ENCODE data around the gene HINFP.

Gene HINFP

DNA sequence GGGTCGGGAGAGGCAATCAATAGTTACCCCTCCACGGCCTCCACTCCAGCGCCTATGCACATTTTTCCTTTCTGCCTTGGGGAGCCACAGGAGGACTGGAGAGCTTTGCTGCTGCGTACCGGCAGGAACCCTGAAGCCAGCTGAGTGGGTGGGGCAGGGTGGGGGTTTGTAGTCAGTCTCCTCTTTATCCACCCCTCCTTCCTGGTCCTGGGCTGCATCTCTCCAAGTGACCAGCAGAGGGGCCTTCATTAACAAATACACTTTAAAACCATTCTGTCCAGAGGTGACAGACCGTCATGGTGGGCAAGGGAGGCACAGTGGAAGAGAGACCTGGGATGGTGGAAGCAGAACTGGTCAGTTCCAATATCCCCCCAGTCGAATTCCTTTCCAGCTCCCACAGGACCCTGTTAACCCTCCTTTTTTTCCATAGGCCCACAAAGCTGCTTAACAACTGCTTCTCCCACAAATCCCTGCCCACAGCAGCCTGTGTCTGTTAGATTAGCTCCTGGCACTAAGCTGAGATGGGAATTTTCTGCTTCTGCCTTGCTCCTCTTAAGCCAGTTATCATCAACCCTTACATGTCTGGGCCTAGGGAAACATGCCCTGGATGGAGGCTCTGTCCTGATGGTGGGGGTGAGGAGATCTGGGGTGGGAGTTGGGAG lies 23.6 kb downstream of the HINFP start:
- ATAC-seq = peak; percentile 90
- TF ChIP-seq, protein P1, sequence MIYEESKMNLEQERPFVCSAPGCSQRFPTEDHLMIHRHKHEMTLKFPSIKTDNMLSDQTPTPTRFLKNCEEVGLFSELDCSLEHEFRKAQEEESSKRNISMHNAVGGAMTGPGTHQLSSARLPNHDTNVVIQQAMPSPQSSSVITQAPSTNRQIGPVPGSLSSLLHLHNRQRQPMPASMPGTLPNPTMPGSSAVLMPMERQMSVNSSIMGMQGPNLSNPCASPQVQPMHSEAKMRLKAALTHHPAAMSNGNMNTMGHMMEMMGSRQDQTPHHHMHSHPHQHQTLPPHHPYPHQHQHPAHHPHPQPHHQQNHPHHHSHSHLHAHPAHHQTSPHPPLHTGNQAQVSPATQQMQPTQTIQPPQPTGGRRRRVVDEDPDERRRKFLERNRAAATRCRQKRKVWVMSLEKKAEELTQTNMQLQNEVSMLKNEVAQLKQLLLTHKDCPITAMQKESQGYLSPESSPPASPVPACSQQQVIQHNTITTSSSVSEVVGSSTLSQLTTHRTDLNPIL (CRISPR knock-in tag; IDR thresholded peaks at IDR 0.05; ENCODE audit: low read depth) = no peak
- TF ChIP-seq, protein P2, sequence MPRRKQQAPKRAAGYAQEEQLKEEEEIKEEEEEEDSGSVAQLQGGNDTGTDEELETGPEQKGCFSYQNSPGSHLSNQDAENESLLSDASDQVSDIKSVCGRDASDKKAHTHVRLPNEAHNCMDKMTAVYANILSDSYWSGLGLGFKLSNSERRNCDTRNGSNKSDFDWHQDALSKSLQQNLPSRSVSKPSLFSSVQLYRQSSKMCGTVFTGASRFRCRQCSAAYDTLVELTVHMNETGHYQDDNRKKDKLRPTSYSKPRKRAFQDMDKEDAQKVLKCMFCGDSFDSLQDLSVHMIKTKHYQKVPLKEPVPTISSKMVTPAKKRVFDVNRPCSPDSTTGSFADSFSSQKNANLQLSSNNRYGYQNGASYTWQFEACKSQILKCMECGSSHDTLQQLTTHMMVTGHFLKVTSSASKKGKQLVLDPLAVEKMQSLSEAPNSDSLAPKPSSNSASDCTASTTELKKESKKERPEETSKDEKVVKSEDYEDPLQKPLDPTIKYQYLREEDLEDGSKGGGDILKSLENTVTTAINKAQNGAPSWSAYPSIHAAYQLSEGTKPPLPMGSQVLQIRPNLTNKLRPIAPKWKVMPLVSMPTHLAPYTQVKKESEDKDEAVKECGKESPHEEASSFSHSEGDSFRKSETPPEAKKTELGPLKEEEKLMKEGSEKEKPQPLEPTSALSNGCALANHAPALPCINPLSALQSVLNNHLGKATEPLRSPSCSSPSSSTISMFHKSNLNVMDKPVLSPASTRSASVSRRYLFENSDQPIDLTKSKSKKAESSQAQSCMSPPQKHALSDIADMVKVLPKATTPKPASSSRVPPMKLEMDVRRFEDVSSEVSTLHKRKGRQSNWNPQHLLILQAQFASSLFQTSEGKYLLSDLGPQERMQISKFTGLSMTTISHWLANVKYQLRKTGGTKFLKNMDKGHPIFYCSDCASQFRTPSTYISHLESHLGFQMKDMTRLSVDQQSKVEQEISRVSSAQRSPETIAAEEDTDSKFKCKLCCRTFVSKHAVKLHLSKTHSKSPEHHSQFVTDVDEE (CRISPR knock-in tag; IDR thresholded peaks at IDR 0.05) = no peak
- TF ChIP-seq, protein P3, sequence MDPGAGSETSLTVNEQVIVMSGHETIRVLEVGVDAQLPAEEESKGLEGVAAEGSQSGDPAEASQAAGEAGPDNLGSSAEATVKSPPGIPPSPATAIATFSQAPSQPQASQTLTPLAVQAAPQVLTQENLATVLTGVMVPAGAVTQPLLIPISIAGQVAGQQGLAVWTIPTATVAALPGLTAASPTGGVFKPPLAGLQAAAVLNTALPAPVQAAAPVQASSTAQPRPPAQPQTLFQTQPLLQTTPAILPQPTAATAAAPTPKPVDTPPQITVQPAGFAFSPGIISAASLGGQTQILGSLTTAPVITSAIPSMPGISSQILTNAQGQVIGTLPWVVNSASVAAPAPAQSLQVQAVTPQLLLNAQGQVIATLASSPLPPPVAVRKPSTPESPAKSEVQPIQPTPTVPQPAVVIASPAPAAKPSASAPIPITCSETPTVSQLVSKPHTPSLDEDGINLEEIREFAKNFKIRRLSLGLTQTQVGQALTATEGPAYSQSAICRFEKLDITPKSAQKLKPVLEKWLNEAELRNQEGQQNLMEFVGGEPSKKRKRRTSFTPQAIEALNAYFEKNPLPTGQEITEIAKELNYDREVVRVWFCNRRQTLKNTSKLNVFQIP (CRISPR knock-in tag; IDR thresholded peaks at IDR 0.05; ENCODE audit: borderline replicate concordance, low read depth) = no peak
- TF ChIP-seq ZC3H10 (CRISPR knock-in tag; IDR thresholded peaks at IDR 0.05) (no peak), ZNF8 (CRISPR knock-in tag; IDR thresholded peaks at IDR 0.05) (peak; percentile 61), PPARA (CRISPR knock-in tag; IDR thresholded peaks at IDR 0.05; ENCODE audit: borderline replicate concordance) (no peak)

DNA sequence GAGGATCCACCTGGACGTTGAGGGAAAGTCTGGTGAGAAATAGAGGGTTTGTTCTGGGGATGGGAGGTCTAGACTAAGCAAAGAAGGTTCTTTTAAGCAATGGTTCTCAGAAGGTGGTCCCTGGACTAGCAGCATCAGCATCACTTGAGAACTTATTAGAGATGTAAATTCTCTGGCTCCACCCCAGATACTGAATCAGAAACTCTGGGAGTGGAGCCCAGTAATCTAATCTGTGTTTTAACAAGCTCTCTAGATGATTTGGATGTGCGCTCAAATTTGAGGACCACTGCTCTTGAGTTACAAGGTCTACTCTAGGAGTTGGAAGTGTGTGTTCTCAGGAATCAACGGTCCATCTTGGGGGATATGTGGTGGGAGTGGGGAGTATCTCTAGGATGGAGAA lies 24.2 kb downstream of the HINFP start:
- no peak for ATAC-seq

DNA sequence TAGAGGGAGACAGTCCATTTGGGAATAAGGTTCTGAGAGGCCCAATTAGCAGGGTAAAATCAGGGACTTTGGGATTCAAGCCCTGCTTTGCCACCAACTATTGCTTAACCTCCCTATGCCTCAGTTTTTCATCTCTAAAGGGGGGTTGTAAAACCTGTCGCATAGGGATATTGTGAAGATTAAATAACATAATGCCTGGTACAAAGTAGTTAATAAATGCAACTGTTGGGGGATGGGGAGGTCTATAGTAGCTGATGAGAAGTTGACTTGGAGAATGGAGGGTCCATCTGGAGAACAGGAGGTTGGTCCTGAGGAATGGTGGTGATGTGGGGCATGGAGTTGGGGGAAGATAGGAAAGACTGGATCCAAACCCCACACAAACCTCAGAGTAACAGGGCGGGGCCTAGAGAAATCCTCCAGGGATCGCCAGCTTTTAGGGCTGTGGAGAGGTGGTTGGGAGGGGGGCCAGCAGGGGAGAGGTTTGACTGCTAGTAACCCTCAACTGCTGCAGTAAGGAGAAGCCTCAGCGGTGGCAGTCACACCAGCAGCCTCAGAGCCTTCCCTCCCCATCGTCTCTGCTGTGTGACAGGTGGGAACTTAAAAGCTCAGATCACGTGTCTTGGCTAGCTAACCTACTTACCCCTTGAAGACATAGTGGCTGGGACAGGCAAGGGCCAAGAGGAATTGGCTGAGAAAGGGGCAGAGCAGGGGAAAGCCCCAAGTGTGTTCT lies 26.4 kb downstream of the HINFP start:
- ATAC-seq = no peak
- TF ChIP-seq ZFP30 (CRISPR knock-in tag; IDR thresholded peaks at IDR 0.05) = no peak
- TF ChIP-seq, protein P1 (CRISPR knock-in tag; IDR thresholded peaks at IDR 0.05; ENCODE audit: low read depth) = no peak
- TF ChIP-seq BACH2 (CRISPR knock-in tag; IDR thresholded peaks at IDR 0.05; ENCODE audit: borderline replicate concordance) = no peak
- no peak for TF ChIP-seq TOX (CRISPR knock-in tag; IDR thresholded peaks at IDR 0.05; ENCODE audit: borderline replicate concordance)
- no peak for TF ChIP-seq ESRRG (CRISPR knock-in tag; IDR thresholded peaks at IDR 0.05)
- TF ChIP-seq, protein P2 (CRISPR knock-in tag; IDR thresholded peaks at IDR 0.05) = no peak
- TF ChIP-seq ZNF8 (CRISPR knock-in tag; IDR thresholded peaks at IDR 0.05) = no peak
- TF ChIP-seq, protein P4, sequence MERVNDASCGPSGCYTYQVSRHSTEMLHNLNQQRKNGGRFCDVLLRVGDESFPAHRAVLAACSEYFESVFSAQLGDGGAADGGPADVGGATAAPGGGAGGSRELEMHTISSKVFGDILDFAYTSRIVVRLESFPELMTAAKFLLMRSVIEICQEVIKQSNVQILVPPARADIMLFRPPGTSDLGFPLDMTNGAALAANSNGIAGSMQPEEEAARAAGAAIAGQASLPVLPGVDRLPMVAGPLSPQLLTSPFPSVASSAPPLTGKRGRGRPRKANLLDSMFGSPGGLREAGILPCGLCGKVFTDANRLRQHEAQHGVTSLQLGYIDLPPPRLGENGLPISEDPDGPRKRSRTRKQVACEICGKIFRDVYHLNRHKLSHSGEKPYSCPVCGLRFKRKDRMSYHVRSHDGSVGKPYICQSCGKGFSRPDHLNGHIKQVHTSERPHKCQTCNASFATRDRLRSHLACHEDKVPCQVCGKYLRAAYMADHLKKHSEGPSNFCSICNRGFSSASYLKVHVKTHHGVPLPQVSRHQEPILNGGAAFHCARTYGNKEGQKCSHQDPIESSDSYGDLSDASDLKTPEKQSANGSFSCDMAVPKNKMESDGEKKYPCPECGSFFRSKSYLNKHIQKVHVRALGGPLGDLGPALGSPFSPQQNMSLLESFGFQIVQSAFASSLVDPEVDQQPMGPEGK (CRISPR knock-in tag; IDR thresholded peaks at IDR 0.05; ENCODE audit: borderline replicate concordance) = no peak
- no peak for TF ChIP-seq GLIS3 (CRISPR knock-in tag; IDR thresholded peaks at IDR 0.05)
- TF ChIP-seq, protein P3 (CRISPR knock-in tag; IDR thresholded peaks at IDR 0.05; ENCODE audit: borderline replicate concordance, low read depth) = no peak

More for the DNA sequence above, 24.2 kb downstream of the HINFP start:
- TF ChIP-seq ISL1 (CRISPR knock-in tag; IDR thresholded peaks at IDR 0.05) (no peak), ARNTL (CRISPR knock-in tag; IDR thresholded peaks at IDR 0.05; ENCODE audit: borderline replicate concordance, low read depth) (no peak), TOX (CRISPR knock-in tag; IDR thresholded peaks at IDR 0.05; ENCODE audit: borderline replicate concordance) (no peak), BACH2 (CRISPR knock-in tag; IDR thresholded peaks at IDR 0.05; ENCODE audit: borderline replicate concordance) (no peak), PPARA (CRISPR knock-in tag; IDR thresholded peaks at IDR 0.05; ENCODE audit: borderline replicate concordance) (no peak)
- TF ChIP-seq, protein P1 (CRISPR knock-in tag; IDR thresholded peaks at IDR 0.05; ENCODE audit: low read depth) = no peak
- TF ChIP-seq, protein P4 (CRISPR knock-in tag; IDR thresholded peaks at IDR 0.05; ENCODE audit: borderline replicate concordance) = no peak
